IMR-90 (cell line): ENCODE results near the gene PEF1. TPM values are rescaled to one million over a fixed set of nuclear protein-coding genes. Genes with fewer than 3 reads are reported as not detected.

Experiments used
- ATAC-seq: fragments of 200-7000 bp; cut with Tn5 transposase; 2 replicates; pipeline ENCODE4 v1.9.1; 2020; ENCODE audit warnings: low read depth, mild to moderate bottlenecking, moderate library complexity
- BruUV-seq: library from RNA; stranded (reverse); fragments of 400-500 nt; replicated peaks from 2 replicates; lab custom pipeline; 2021; lab: Mats Ljungman, UMichigan
- CTCF ChIA-PET: fragments of 300-600 bp; formaldehyde crosslinking; extraction: SDS; loops from one replicate; lab custom pipeline; 2021; ENCODE audit warnings: antibody characterized with exemption; lab: Yijun Ruan, JAX
- POLR2A ChIA-PET: fragments of 300-600 bp; sonication (Branson Sonifier 250); formaldehyde crosslinking; loops from one replicate; lab custom pipeline; 2022; ENCODE audit warnings: antibody characterized with exemption; ENCODE audit not compliant: unreplicated experiment; lab: Charles Lee
- DNase-seq: peaks from one replicate; pipeline ENCODE4 v3.0.0; 2013
- H2AFZ ChIP-seq: replicated peaks from 2 replicates; pipeline ENCODE3; 2013; ENCODE audit warnings: low read length, mild to moderate bottlenecking; ENCODE audit not compliant: poor library complexity
- H2AK5ac ChIP-seq: 2 replicates; pipeline ENCODE4 v1.6.1; 2013; ENCODE audit warnings: low read depth, low read length, inconsistent platforms
- H2AK9ac ChIP-seq: replicated peaks from 2 replicates; pipeline ENCODE3; 2013; ENCODE audit warnings: mild to moderate bottlenecking, low read depth, low read length, moderate library complexity; ENCODE audit not compliant: poor library complexity
- H2BK120ac ChIP-seq: 2 replicates; pipeline ENCODE4 v1.6.1; 2013; ENCODE audit warnings: low read depth, low read length, inconsistent platforms
- H2BK15ac ChIP-seq: 3 replicates; pipeline ENCODE4 v1.6.1; 2013; ENCODE audit warnings: low read depth, low read length, inconsistent platforms
- H2BK20ac ChIP-seq: 2 replicates; pipeline ENCODE4 v1.6.1; 2013; ENCODE audit warnings: low read depth, mild to moderate bottlenecking, inconsistent platforms, low read length, moderate library complexity
- H2BK5ac ChIP-seq: 2 replicates; pipeline ENCODE4 v1.6.1; 2013; ENCODE audit warnings: mild to moderate bottlenecking, low read depth, low read length, inconsistent platforms; ENCODE audit not compliant: poor library complexity, severe bottlenecking
- H3K14ac ChIP-seq: replicated peaks from 2 replicates; pipeline ENCODE4 v1.6.1; 2013; ENCODE audit warnings: low read depth, low read length, inconsistent platforms
- H3K18ac ChIP-seq: 2 replicates; pipeline ENCODE4 v1.6.1; 2013; ENCODE audit warnings: low read depth, low read length, control low read depth
- H3K23ac ChIP-seq: 2 replicates; pipeline ENCODE4 v1.6.1; 2013; ENCODE audit warnings: low read depth, low read length, inconsistent platforms
- H3K27ac ChIP-seq: 2 replicates; pipeline ENCODE4 v1.5.1; 2013; ENCODE audit warnings: mild to moderate bottlenecking, control low read depth, low read length; ENCODE audit not compliant: insufficient read depth
- H3K27me3 ChIP-seq: 2 replicates; pipeline ENCODE4 v1.6.1; 2013; ENCODE audit warnings: low read length; ENCODE audit not compliant: control insufficient read depth, insufficient read depth
- H3K36me3 ChIP-seq: 2 replicates; pipeline ENCODE4 v1.6.1; 2013; ENCODE audit warnings: low read length, mixed read lengths; ENCODE audit not compliant: control insufficient read depth, insufficient read depth
- H3K4ac ChIP-seq: 2 replicates; pipeline ENCODE4 v1.6.1; 2013; ENCODE audit warnings: low read depth, low read length, inconsistent platforms
- H3K4me1 ChIP-seq: 2 replicates; pipeline ENCODE4 v1.6.1; 2013; ENCODE audit warnings: low read length, mixed read lengths; ENCODE audit not compliant: control insufficient read depth, insufficient read depth
- H3K4me2 ChIP-seq: 2 replicates; pipeline ENCODE4 v1.6.1; 2013; ENCODE audit warnings: low read depth, mild to moderate bottlenecking, control low read depth, low read length, moderate library complexity
- H3K4me3 ChIP-seq: 2 replicates; pipeline ENCODE4 v1.5.1; 2013; ENCODE audit warnings: low read depth, mild to moderate bottlenecking, control low read depth, low read length, moderate library complexity; ENCODE audit not compliant: insufficient read depth
- H3K56ac ChIP-seq: 2 replicates; pipeline ENCODE4 v1.6.1; 2013; ENCODE audit warnings: low read length, inconsistent platforms; ENCODE audit not compliant: insufficient read depth; ENCODE audit errors: extremely low read depth
- H3K79me1 ChIP-seq, 2 experiments: 2 replicates each; pipeline ENCODE4 v1.6.1; 2013; ENCODE audit warnings: low read length in 2 of 2, inconsistent platforms in 1 of 2, low read depth in 1 of 2
- H3K9ac ChIP-seq: 2 replicates; pipeline ENCODE4 v1.6.1; 2013; ENCODE audit warnings: low read depth, low read length, control low read depth
- H3K9me1 ChIP-seq: 2 replicates; pipeline ENCODE4 v1.6.1; 2013; ENCODE audit warnings: low read length, inconsistent platforms; ENCODE audit not compliant: insufficient read depth
- H3K9me3 ChIP-seq: 2 replicates; pipeline ENCODE4 v1.6.1; 2013; ENCODE audit warnings: low read length; ENCODE audit not compliant: control insufficient read depth, insufficient read depth
- H4K20me1 ChIP-seq: 2 replicates; pipeline ENCODE4 v1.6.1; 2013; ENCODE audit warnings: low read length, inconsistent platforms; ENCODE audit not compliant: insufficient read depth
- H4K5ac ChIP-seq: 2 replicates; pipeline ENCODE4 v1.6.1; 2013; ENCODE audit warnings: mild to moderate bottlenecking, low read depth, low read length, control low read depth
- H4K8ac ChIP-seq, 2 experiments: 2 replicates each; pipeline ENCODE4 v1.6.1; 2013; ENCODE audit warnings: low read depth in 2 of 2, low read length in 2 of 2, control low read depth in 1 of 2, inconsistent platforms in 1 of 2
- H4K91ac ChIP-seq: 2 replicates; pipeline ENCODE4 v1.6.1; 2013; ENCODE audit warnings: low read depth, low read length, inconsistent platforms; ENCODE audit not compliant: insufficient read depth
- BHLHE40 ChIP-seq: fragments of 150-350 bp; IDR thresholded peaks from 2 replicates; pipeline ENCODE4 v1.6.1; 2016; ENCODE audit warnings: mild to moderate bottlenecking, low read depth, low read length
- CHD1 ChIP-seq: IDR thresholded peaks from 2 replicates; pipeline ENCODE4 v1.6.1; 2012; ENCODE audit warnings: low read depth, low read length, improper control_type of control experiment
- RFX5 ChIP-seq: IDR thresholded peaks from 2 replicates; pipeline ENCODE4 v1.8.0; 2012; ENCODE audit warnings: low read depth, mild to moderate bottlenecking, low read length, moderate library complexity
- WGBS, 2 experiments: methylation state at CpG; one replicate each; pipeline versions ENCODE4 v1.1.5 to v1.1.7; 2013; ENCODE audit warnings: missing lambda C conversion rate in 2 of 2; ENCODE audit not compliant: insufficient read length in 1 of 2; ENCODE audit errors: extremely low coverage in 2 of 2; 5-methylcytosine and 5-hydroxymethylcytosine counted together
- dilution Hi-C: fragments of 300-500 bp; cut with HindIII; formaldehyde crosslinking; loops from one replicate; pipeline ENCODE4 v1.14.3; 2018; ENCODE audit warnings: low sequenced_read_pairs; ENCODE audit not compliant: unreplicated experiment
- in situ Hi-C: fragments of 300-500 bp; cut with MboI; formaldehyde crosslinking; loops from 3 replicates; pipeline ENCODE4 v1.14.3; 2019; ENCODE audit warnings: low sequenced_read_pairs, inconsistent platforms, mixed read lengths
- intact Hi-C: fragments of 100-400 bp; cut with micrococcal nuclease; formaldehyde crosslinking; loops from 2 replicates; pipeline ENCODE4 v1.10.0; 2022
- polyA plus RNA-seq, 3 experiments: library from polyadenylated mRNA; depleted of rRNA; stranded (reverse); fragments of >200 nt; gene quantifications; 2 replicates each; pipeline ENCODE4 v1.2.3, GENCODE V29; 2012; ENCODE audit warnings: low replicate concordance in 1 of 3
- total RNA-seq: library from RNA; depleted of rRNA; stranded (reverse); fragments of >200 nt; gene quantifications from 2 replicates; pipeline ENCODE4 v1.2.3, GENCODE V29; 2012
- TF ChIP-seq, protein P1 (sequence below): fragments of 150-350 bp; IDR thresholded peaks from 2 replicates; pipeline ENCODE4 v1.6.1; 2017; ENCODE audit warnings: mild to moderate bottlenecking, antibody characterized with exemption, low read length, low read depth

The PEF1 gene
- total and polyA plus RNA-seq, 2 of the 4 experiments (the other 2 are of a cell fraction) = 84.2 to 104 TPM

DNA sequence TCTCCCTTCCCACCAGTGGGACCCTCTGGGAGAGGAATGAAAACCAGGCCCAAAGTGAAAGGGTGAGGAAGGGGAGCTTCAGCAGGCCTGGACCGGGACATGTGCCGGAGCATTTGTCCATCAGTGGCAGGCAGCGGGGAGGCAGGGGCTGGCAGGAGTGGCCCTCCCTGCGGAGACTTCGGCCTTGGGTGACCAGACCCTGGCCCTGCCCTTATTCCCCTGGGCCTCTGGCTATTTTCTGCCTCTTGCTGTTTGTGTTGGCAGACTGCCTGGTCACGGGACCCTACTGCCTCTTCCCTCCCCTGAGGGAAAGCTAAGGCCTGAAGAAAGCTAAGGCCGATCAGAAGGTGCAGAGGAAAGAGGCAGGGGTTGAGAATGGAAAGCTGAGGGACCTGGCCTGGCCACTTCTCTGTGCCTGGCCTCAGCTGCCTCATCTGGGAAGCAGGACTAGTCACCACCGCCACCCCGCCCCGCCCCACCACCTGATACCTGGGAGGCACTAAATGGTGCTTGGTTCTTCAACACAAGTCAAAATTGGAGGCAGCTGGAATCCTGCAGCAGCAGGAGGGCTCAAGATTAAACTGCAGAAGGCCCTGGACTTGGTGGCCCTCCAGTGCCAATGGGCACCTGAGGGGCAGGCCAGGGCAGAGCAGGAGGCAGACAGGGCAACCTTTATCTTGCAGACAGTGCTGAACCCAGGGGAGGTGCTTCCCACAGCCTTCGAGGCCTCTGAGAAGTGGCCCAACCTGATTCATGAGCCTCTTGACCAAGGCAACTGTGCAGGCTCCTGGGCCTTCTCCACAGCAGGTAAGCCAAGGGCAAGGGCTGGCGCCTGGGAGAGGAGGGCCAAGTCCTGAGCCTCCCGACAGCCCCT is 60.4 kb downstream of the PEF1 start:
- H3K4me2 ChIP-seq = no peak overlapping the region
- no TSS peak for BruUV-seq
- H2AFZ ChIP-seq = peak overlapping the region; percentile 24
- H2AK9ac ChIP-seq = peak overlapping the region; percentile 0
- no peak overlapping the region for H2BK20ac ChIP-seq
- peaks cover 7% of the 10 kb centered on the region for H3K27me3 ChIP-seq
- no peaks in the 10 kb centered on the region for H3K9me3 ChIP-seq
- WGBS, 2 experiments = 50% methylated on average over 1 of the region's 13 CpGs; no CpG with 5 or more reads in 1 of the 2 experiments
- no peaks in the 10 kb centered on the region for H3K79me1 ChIP-seq
- no peak overlapping the region for H4K8ac ChIP-seq
- DNase-seq (peak; percentile 53), ATAC-seq (0 out of 2 replicates have a peak, but pooled peaks have one; percentile 6)
- no peak overlapping the region for H4K91ac ChIP-seq
- POLR2A ChIA-PET = no interaction called here
- no peak overlapping the region for H3K23ac ChIP-seq
- in situ Hi-C loops (no loop called here), dilution Hi-C loops (no loop called here), intact Hi-C loops (no loop called here)
- H3K36me3 ChIP-seq = no peaks in the 10 kb centered on the region
- CTCF ChIA-PET = no interaction called here
- no peak overlapping the region for H3K18ac ChIP-seq
- H3K27ac ChIP-seq = no peak overlapping the region
- H3K9me1 ChIP-seq = peaks cover 6% of the 10 kb centered on the region; the same call in 1 of the 2 replicates
- TF ChIP-seq CHD1 = no peak
- TF ChIP-seq BHLHE40 = peak; percentile 87
- no peak for TF ChIP-seq RFX5
- TF ChIP-seq, protein P1, sequence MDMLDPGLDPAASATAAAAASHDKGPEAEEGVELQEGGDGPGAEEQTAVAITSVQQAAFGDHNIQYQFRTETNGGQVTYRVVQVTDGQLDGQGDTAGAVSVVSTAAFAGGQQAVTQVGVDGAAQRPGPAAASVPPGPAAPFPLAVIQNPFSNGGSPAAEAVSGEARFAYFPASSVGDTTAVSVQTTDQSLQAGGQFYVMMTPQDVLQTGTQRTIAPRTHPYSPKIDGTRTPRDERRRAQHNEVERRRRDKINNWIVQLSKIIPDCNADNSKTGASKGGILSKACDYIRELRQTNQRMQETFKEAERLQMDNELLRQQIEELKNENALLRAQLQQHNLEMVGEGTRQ = peak; percentile 75
- H3K4me3 ChIP-seq = no peak overlapping the region
- H3K4me1 ChIP-seq = peaks cover 19% of the 10 kb centered on the region; the same call in 1 of the 2 replicates
- H3K9ac ChIP-seq = no peak overlapping the region
- no peak overlapping the region for H2BK15ac ChIP-seq
- H2BK5ac ChIP-seq = no peak overlapping the region
- no peak overlapping the region for H3K4ac ChIP-seq
- H4K5ac ChIP-seq = no peak overlapping the region
- H2BK120ac ChIP-seq = no peak overlapping the region
- H4K20me1 ChIP-seq = no peaks in the 10 kb centered on the region; the same call in 1 of the 2 replicates
- no peak overlapping the region for H3K14ac ChIP-seq
- H3K56ac ChIP-seq = no peak overlapping the region
- no peak overlapping the region for H2AK5ac ChIP-seq
